Aorta (tissue), 5 donors: ENCODE results near the gene IL12RB2. TPM values are rescaled to one million over a fixed set of nuclear protein-coding genes. Genes with fewer than 3 reads are reported as not detected.
"Not testable (repeated sequence)": the region's sequence is repeated elsewhere in the genome, so short reads cannot be mapped to it uniquely, and the experiment has no call there.

Experiments
- ATAC-seq: fragments of 200-7000 bp; cut with Tn5 transposase; one replicate; pipeline ENCODE4 v1.9.1; 2022; ENCODE audit warnings: moderate library complexity; ENCODE audit not compliant: low FRiP score
- DNase-seq, 2 donors: peaks; one replicate each; pipeline ENCODE4 v3.0.0-alpha.2; 2020
- H3K27ac ChIP-seq, 2 donors: one replicate each; pipeline ENCODE4 v1.5.1; 2013; ENCODE audit warnings: low read length in 2 of 2, mild to moderate bottlenecking in 2 of 2, moderate library complexity in 2 of 2, control low read depth in 1 of 2, inconsistent platforms in 1 of 2, low read depth in 1 of 2
- H3K27me3 ChIP-seq, 2 donors: one replicate each; pipeline ENCODE4 v1.6.1; 2013; ENCODE audit warnings: control low read depth in 1 of 2, low read length in 1 of 2, mild to moderate bottlenecking in 1 of 2, moderate library complexity in 1 of 2; ENCODE audit not compliant: insufficient read depth in 2 of 2, control insufficient read depth in 1 of 2
- H3K36me3 ChIP-seq, 2 donors: one replicate each; pipeline ENCODE4 v1.6.1; 2013; ENCODE audit warnings: control low read depth in 1 of 2, low read length in 1 of 2, mild to moderate bottlenecking in 1 of 2; ENCODE audit not compliant: insufficient read depth in 2 of 2, control insufficient read depth in 1 of 2
- H3K4me1 ChIP-seq, 2 donors: one replicate each; pipeline ENCODE4 v1.6.1; 2013; ENCODE audit warnings: low read length in 2 of 2, control low read depth in 1 of 2, mild to moderate bottlenecking in 1 of 2, moderate library complexity in 1 of 2; ENCODE audit not compliant: insufficient read depth in 2 of 2, control insufficient read depth in 1 of 2
- H3K4me3 ChIP-seq, 2 donors: one replicate each; pipeline ENCODE4 v1.5.1; 2013; ENCODE audit warnings: low read length in 2 of 2, control low read depth in 1 of 2, mild to moderate bottlenecking in 1 of 2
- H3K9me3 ChIP-seq: one replicate; pipeline ENCODE4 v1.6.1; 2013; ENCODE audit warnings: mild to moderate bottlenecking, low read length; ENCODE audit not compliant: control insufficient read depth
- WGBS, 2 donors: extraction: QIAGEN DNeasy Blood & Tissue Kit; methylation state at CpG; one replicate each; pipeline ENCODE4 v1.1.7; 2013; 5-methylcytosine and 5-hydroxymethylcytosine counted together
- intact Hi-C, 2 donors: fragments of 100-400 bp; cut with DNase I; formaldehyde crosslinking; loops; one replicate each; pipeline versions ENCODE4 v1.14.2 to v1.15.0; 2022
- polyA plus RNA-seq, 2 donors: library from polyadenylated mRNA; stranded (reverse); fragments of 200-250 nt; gene quantifications; one replicate each; pipeline ENCODE4 v1.2.3, GENCODE V29; 2013
- total RNA-seq, 2 donors: library from RNA; stranded (reverse); fragmentation: NEBNext Ultra II Directional; extraction: Animal tissue kit (Norgen Biotek cat#: 25700); gene quantifications; one replicate each; pipeline ENCODE4 v1.2.1, GENCODE V29; 2021
- donor health status: healthy with polysubstance abuse.
- donor health status: Bipolar disorder and iron deficiency.
- donor health status: DM: no; HTN: no; CAD: no.
- donor health status: DM: no; HTN: no; CAD: no.
- donor health status: DM: yes; HTN: yes; CAD: no.

The IL12RB2 gene
- total and polyA plus RNA-seq, 4 donors: 0.08 to 5.3 (median 0.88) TPM; not detected in 1

GRCh38 chr1:67408148-67408547 lies 100.5 kb downstream of the IL12RB2 start:
- Histone ChIP-seq H3K4me3 (no peak overlapping the region), H3K9me3 (no peaks in the 10 kb centered on the region), H3K36me3 (no peaks in the 10 kb centered on the region), H3K4me1 (no peaks in the 10 kb centered on the region), H3K27me3 (no peaks in the 10 kb centered on the region), H3K27ac (no peak overlapping the region)
- WGBS, 2 donors: 92 to 97% methylated on average over 1 of the region's 1 CpG
- ATAC-seq (no peak), DNase-seq (no peak)
- intact Hi-C loops: no loop called here

GRCh38 chr1:67413101-67413500 lies 105.4 kb downstream of the IL12RB2 start:
- DNase-seq, H3K4me1 ChIP-seq, H3K4me3 ChIP-seq, intact Hi-C loops, H3K36me3 ChIP-seq, H3K9me3 ChIP-seq, H3K27ac ChIP-seq, ATAC-seq, H3K27me3 ChIP-seq: not testable (repeated sequence)
- WGBS, 2 donors: 64 to 72% methylated on average over 2 of the region's 2 CpGs

- H3K36me3 ChIP-seq: peaks cover 2 to 9% of the 10 kb centered on the region in 2 donors
- H3K27me3 ChIP-seq: no peaks in the 10 kb centered on the region
- no peak overlapping the region for H3K27ac ChIP-seq
- ATAC-seq (no peak), DNase-seq (no peak)
- no peaks in the 10 kb centered on the region for H3K9me3 ChIP-seq
- H3K4me1 ChIP-seq: no peaks in the 10 kb centered on the region
- no peak overlapping the region for H3K4me3 ChIP-seq
- 94 to 96% methylated on average over 2 of the region's 2 CpGs for WGBS, 2 donors
- intact Hi-C loops: no loop called here
These were observed 106.9 kb downstream of the IL12RB2 start for GRCh38 chr1:67414574-67414973.

GRCh38 chr1:67415041-67415440 lies 107.4 kb downstream of the IL12RB2 start:
- DNase-seq (no peak), ATAC-seq (no peak)
- H3K4me1 ChIP-seq: no peaks in the 10 kb centered on the region
- no peak overlapping the region for H3K4me3 ChIP-seq
- H3K36me3 ChIP-seq: peaks cover 2 to 9% of the 10 kb centered on the region in 2 donors
- 87% methylated on average over 13 of the region's 13 CpGs for WGBS, 2 donors
- intact Hi-C loops: no loop called here
- H3K9me3 ChIP-seq: no peaks in the 10 kb centered on the region
- no peaks in the 10 kb centered on the region for H3K27me3 ChIP-seq
- H3K27ac ChIP-seq: no peak overlapping the region

- ATAC-seq, H3K4me3 ChIP-seq, H3K4me1 ChIP-seq, DNase-seq, H3K27me3 ChIP-seq, H3K36me3 ChIP-seq, H3K9me3 ChIP-seq, intact Hi-C loops, H3K27ac ChIP-seq: not testable (repeated sequence)
- 66 to 72% methylated on average over 4 of the region's 4 CpGs for WGBS, 2 donors
These were observed 110.1 kb downstream of the IL12RB2 start for GRCh38 chr1:67417733-67418132.

GRCh38 chr1:67418839-67419586 lies 111.3 kb downstream of the IL12RB2 start:
- H3K9me3 ChIP-seq: no peaks in the 10 kb centered on the region
- H3K4me3 ChIP-seq: no peak overlapping the region
- ATAC-seq: no peak
- H3K4me1 ChIP-seq: no peaks in the 10 kb centered on the region
- DNase-seq: no peak
- H3K27ac ChIP-seq: no peak overlapping the region
- H3K27me3 ChIP-seq: no peaks in the 10 kb centered on the region
- peaks cover 2 to 9% of the 10 kb centered on the region in 2 donors for H3K36me3 ChIP-seq
- 68 to 71% methylated on average over 6 of the region's 6 CpGs for WGBS, 2 donors
- intact Hi-C loops: no loop called here

- intact Hi-C loops: loop anchor here (10.0 kb wide), 2 partner anchors 64 to 74 kb away; no protein-coding TSS in a partner anchor
- Histone ChIP-seq H3K9me3 (no peaks in the 10 kb centered on the region), H3K36me3 (peaks cover 0 to 4% of the 10 kb centered on the region in 2 donors), H3K27ac (no peak overlapping the region), H3K4me3 (no peak overlapping the region), H3K4me1 (no peaks in the 10 kb centered on the region), H3K27me3 (no peaks in the 10 kb centered on the region)
- DNase-seq: no peak
- ATAC-seq: no peak
These were observed 113.3 kb downstream of the IL12RB2 start for GRCh38 chr1:67420835-67421492.

- peak overlapping the region; percentile 61 to 86 for H3K4me3 ChIP-seq
- H3K9me3 ChIP-seq: no peaks in the 10 kb centered on the region
- 0 to 2% methylated on average over 2 of the region's 2 CpGs for WGBS, 2 donors
- DNase-seq (no peak), ATAC-seq (no peak)
- H3K4me1 ChIP-seq: no peaks in the 10 kb centered on the region
- no peaks in the 10 kb centered on the region for H3K27me3 ChIP-seq
- no peak overlapping the region for H3K27ac ChIP-seq
- intact Hi-C loops: loop anchor here (5.0 to 10.0 kb wide), 3 partner anchors 57 to 80 kb away; no protein-coding TSS in a partner anchor
- peaks cover 0 to 2% of the 10 kb centered on the region in 2 donors for H3K36me3 ChIP-seq
These were observed 119.8 kb downstream of the IL12RB2 start for GRCh38 chr1:67427465-67427864.

GRCh38 chr1:67427947-67428346 lies 120.3 kb downstream of the IL12RB2 start:
- no peaks in the 10 kb centered on the region for H3K4me1 ChIP-seq
- ATAC-seq (no peak), DNase-seq (no peak)
- 3 to 4% methylated on average over 3 of the region's 3 CpGs for whole genome bisulfite sequencing, 2 donors
- H3K36me3 ChIP-seq: peaks cover 0 to 2% of the 10 kb centered on the region in 2 donors
- no peak overlapping the region for H3K27ac ChIP-seq
- no peaks in the 10 kb centered on the region for H3K9me3 ChIP-seq
- peak overlapping the region; percentile 61 to 86 for H3K4me3 ChIP-seq
- H3K27me3 ChIP-seq: no peaks in the 10 kb centered on the region
- intact Hi-C loops: loop anchor here (5.0 to 10.0 kb wide), 3 partner anchors 57 to 81 kb away; no protein-coding TSS in a partner anchor
